SJSA1 (cell line): ENCODE data around the gene HCFC1. TPM values are rescaled to one million over a fixed set of nuclear protein-coding genes. Genes with fewer than 3 reads are reported as not detected.

Experiments used
- DNase-seq, 2 experiments: peaks; one replicate each; pipeline ENCODE4 v3.0.0-alpha.2; 2015 to 2020; ENCODE audit warnings: low spot score in 2 of 2, low read depth in 1 of 2
- H3K27ac ChIP-seq: fragments of 250-450 bp; sonication (Bioruptor Pico); 2 replicates; pipeline ENCODE4 v1.5.1; 2020; ENCODE audit warnings: mild to moderate bottlenecking, moderate library complexity
- H3K27me3 ChIP-seq: fragments of 250-450 bp; sonication (Bioruptor Pico); replicated peaks from 2 replicates; pipeline ENCODE4 v1.5.1; 2020; ENCODE audit warnings: mild to moderate bottlenecking, moderate library complexity
- H3K36me3 ChIP-seq: fragments of 250-450 bp; sonication (Bioruptor Pico); 2 replicates; pipeline ENCODE4 v1.5.1; 2020; ENCODE audit warnings: mild to moderate bottlenecking
- H3K4me1 ChIP-seq: fragments of 250-450 bp; sonication (Bioruptor Pico); replicated peaks from 2 replicates; pipeline ENCODE4 v1.6.1; 2021; ENCODE audit warnings: mild to moderate bottlenecking
- H3K4me3 ChIP-seq: fragments of 250-450 bp; sonication (Bioruptor Pico); 2 replicates; pipeline ENCODE4 v1.5.1; 2020; ENCODE audit warnings: mild to moderate bottlenecking
- H3K9me3 ChIP-seq: fragments of 250-450 bp; sonication (Bioruptor Pico); replicated peaks from 2 replicates; pipeline ENCODE4 v1.5.1; 2020; ENCODE audit warnings: mild to moderate bottlenecking
- total RNA-seq: library from RNA; depleted of rRNA; stranded (reverse); fragments of >200 nt; shearing (Covaris generic); gene quantifications from 2 replicates; pipeline ENCODE4 v1.2.3, GENCODE V29; 2014

HCFC1 gene
- total RNA-seq, 1 experiment from 2014 or later: 42.8 TPM

DNA sequence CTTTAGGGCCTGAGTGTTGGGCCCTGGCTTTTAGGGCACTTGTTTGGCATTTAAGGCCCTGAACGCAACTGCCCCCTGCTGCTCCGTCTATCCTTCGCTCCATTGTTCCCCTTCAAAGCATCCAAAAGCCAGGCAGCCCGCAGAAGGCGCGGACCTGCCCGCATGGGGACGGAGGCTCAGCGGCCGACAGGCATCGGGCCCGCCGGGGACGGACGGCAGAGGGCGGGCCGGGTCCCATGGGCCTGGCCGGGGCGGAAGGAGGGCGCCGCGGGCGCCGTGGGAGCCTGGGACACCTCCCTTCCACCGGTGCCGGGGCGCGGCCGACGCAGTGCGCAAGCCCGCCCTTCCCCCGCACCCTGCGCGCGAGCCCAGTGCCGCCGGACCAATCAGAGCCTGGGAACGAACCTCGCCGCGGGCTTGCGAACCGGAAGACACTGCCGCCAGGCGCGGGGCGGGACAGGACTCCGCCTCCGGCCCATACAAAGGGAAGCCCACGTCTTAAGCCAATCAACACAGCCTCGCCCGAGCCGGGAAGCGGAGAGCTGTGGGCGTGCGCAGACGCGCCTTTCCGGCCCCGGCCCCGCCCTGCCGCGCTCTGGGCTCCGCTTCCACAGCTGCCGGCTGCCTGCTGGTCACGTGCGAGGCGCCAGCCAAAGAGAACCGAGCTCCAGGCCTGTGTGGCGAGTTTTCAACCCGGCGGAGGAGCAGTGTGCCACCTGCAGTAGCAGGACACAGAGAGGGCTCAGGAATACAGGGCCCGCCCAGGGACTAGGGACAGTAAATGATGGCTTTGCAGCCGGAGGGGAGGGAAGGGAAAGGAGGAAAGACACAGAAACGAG is 43.5 kb downstream of the HCFC1 start:
- Histone ChIP-seq H3K27me3 (no peaks in the 10 kb centered on the region), H3K9me3 (no peaks in the 10 kb centered on the region), H3K4me3 (peak overlapping the region; percentile 58), H3K36me3 (peaks cover 31% of the 10 kb centered on the region), H3K4me1 (peaks cover 12% of the 10 kb centered on the region), H3K27ac (peak overlapping the region; percentile 93)
- peak; percentile 95 for DNase-seq

DNA sequence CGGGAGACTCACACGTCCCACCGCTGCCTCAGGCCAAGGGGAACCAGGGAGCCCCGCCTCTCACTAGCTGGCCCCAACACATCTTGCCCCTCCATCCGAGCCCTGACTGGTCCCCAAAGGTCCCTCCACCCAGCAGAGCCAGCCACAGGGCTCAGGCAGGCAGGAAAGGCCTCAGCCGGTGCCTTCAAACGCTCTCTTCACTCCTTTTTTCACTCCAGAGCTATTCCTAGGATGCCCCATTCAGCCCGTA is 44.0 kb downstream of the HCFC1 start:
- Histone ChIP-seq H3K4me1 (peaks cover 12% of the 10 kb centered on the region), H3K4me3 (peak overlapping the region; percentile 58), H3K36me3 (peaks cover 30% of the 10 kb centered on the region), H3K9me3 (no peaks in the 10 kb centered on the region), H3K27ac (peak overlapping the region; percentile 93), H3K27me3 (no peaks in the 10 kb centered on the region)
- no peak for DNase-seq

DNA sequence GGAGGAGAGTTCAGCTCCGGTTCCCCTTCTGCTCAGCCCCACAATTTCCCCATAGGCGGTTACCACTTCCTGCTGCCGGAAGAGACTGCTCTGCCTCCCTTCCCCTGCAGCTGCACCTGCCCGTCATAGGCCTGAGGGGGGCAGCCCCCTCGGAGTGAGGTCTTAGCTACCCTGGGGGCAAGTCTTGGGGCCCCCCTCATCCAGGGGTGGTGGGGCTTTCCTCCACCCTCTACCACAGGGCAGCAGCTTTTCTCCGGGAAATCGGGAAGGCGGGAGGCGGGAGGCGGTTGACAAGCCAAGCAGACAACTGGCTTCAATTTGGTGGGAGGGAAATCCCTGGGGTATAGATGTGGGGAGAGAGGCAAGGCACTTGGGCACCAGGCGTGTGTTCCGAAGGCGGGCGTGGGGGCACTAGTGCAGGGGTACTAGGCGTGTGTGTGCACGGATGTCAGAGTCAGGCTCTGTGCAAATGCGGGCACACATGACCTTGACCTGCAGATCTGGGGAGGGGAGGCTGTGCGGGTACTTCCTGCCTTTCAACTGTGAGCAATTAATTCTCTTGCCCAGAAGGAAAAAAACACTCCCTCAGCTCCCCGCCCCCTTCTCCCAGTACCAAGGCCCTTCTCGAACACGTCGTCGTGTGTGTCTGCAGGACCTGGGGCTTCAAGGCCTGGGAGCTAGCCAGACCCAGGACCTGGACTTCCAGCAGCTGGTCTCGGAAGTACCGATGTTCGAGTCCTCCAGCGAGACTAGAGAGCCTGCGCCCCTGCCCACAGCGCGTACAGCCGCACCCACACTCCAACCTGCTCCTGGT is 44.6 kb downstream of the HCFC1 start:
- Histone ChIP-seq H3K36me3 (peaks cover 25% of the 10 kb centered on the region), H3K27me3 (no peaks in the 10 kb centered on the region), H3K27ac (peak overlapping the region; percentile 93), H3K4me1 (peaks cover 12% of the 10 kb centered on the region), H3K4me3 (peak overlapping the region; percentile 58), H3K9me3 (no peaks in the 10 kb centered on the region)
- no peak for DNase-seq

GRCh38 chrX:153926552-153926857 is 45.1 kb downstream of the HCFC1 start:
- H3K36me3 ChIP-seq: peaks cover 20% of the 10 kb centered on the region
- no peaks in the 10 kb centered on the region for H3K9me3 ChIP-seq
- H3K4me1 ChIP-seq: peaks cover 12% of the 10 kb centered on the region
- no peak overlapping the region for H3K27ac ChIP-seq
- no peaks in the 10 kb centered on the region for H3K27me3 ChIP-seq
- no peak for DNase-seq
- no peak overlapping the region for H3K4me3 ChIP-seq

GRCh38 chrX:153925739-153926551 is 45.7 kb downstream of the HCFC1 start, which contains the start of gene ARHGAP4:
Gene ARHGAP4, minus strand, starts transcription at chrX:153926264. Its CDS starts 62 bp downstream, at chrX:153926202.
- no peak within 1 kb of the TSS for H3K4me3 ChIP-seq
- DNase-seq: no peak
- H3K9me3 ChIP-seq: no peaks in the 10 kb centered on the region
- H3K27ac ChIP-seq: no peak within 1 kb of the TSS
- peaks cover 12% of the 10 kb centered on the region for H3K4me1 ChIP-seq
- peaks cover 14% of the 10 kb centered on the region for H3K36me3 ChIP-seq
- H3K27me3 ChIP-seq: no peaks in the 10 kb centered on the region

DNA sequence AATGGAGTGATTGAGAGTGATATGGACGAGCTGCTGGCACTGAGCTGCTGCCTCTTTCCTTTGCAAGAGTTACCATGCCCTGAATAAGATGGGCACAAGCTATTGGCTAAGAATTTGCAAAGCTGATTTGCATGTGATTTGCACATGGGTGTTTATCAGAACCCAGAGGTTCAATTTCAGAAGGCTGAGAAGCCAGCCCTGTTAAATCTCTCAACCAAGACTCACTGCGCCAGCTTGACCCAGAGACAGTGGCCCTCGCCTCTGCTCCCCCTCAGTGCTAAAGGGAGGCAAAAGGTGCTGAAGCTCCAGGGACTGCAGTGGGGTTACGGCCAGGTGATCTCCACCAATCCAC is 46.3 kb downstream of the HCFC1 start:
- Histone ChIP-seq H3K27me3 (no peaks in the 10 kb centered on the region), H3K9me3 (no peaks in the 10 kb centered on the region), H3K36me3 (peaks cover 8% of the 10 kb centered on the region), H3K4me1 (peaks cover 12% of the 10 kb centered on the region), H3K27ac (no peak overlapping the region), H3K4me3 (no peak overlapping the region)
- DNase-seq: no peak

GRCh38 chrX:153924149-153924861 is 47.3 kb downstream of the HCFC1 start:
- no peaks in the 10 kb centered on the region for H3K27me3 ChIP-seq
- H3K27ac ChIP-seq: no peak overlapping the region
- DNase-seq: no peak
- peaks cover 12% of the 10 kb centered on the region for H3K4me1 ChIP-seq
- no peak overlapping the region for H3K4me3 ChIP-seq
- peaks cover 3% of the 10 kb centered on the region for H3K36me3 ChIP-seq
- no peaks in the 10 kb centered on the region for H3K9me3 ChIP-seq

DNA sequence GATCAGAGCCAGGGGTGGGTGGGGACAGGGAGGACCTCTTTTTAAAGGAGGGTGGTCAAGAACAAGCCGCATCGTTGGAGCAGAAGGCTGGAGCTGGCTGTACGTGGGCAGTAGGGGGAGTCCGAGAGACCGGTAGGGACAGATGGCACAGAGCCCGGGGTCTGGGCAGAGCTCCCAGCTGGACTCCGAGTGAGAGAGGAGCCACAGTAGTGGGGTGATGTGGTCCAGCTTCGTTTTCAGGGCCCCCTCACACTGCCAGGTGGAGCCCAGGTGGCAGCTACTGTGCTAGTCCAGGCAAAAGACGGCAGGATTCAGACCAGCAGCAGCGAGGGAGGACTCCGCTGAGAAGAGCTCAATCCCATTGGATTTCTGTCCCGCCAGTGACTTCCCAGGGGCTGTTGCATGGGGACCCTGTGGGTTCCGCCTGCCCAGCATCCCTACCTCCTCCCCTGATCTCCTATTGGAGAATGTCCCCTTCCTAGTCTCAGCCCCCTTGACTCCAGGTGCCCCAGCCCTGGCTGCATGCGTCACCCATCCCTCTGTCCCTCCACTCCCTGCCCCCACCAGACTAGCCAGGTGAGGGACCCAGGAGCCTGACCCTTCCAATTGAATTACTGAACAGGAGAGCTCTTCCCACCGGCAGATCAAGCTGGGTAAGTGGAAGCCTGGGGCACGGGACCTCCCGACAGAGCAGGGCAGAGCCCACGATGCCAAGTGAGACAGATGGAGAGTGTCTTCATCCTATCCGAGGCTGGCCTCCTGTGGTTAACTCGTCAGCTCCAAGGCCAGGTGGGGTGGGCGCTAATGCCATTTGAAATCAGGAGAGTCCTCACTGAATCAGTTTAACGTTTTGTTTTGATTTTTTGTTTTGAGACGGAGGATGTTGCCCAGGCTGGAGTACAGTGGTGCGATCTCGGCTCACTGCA is 48.4 kb downstream of the HCFC1 start:
- Histone ChIP-seq H3K27me3 (no peaks in the 10 kb centered on the region), H3K27ac (no peak overlapping the region), H3K4me3 (no peak overlapping the region), H3K36me3 (no peaks in the 10 kb centered on the region), H3K4me1 (peaks cover 12% of the 10 kb centered on the region), H3K9me3 (no peaks in the 10 kb centered on the region)
- DNase-seq: peak; percentile 11 to 62

- H3K9me3 ChIP-seq: no peaks in the 10 kb centered on the region
- peaks cover under 1% of the 10 kb centered on the region for H3K4me1 ChIP-seq
- no peak overlapping the region for H3K27ac ChIP-seq
- H3K36me3 ChIP-seq: no peaks in the 10 kb centered on the region
- no peaks in the 10 kb centered on the region for H3K27me3 ChIP-seq
- no peak overlapping the region for H3K4me3 ChIP-seq
- no peak for DNase-seq
These were observed 49.8 kb downstream of the HCFC1 start for GRCh38 chrX:153921511-153922446.

DNA sequence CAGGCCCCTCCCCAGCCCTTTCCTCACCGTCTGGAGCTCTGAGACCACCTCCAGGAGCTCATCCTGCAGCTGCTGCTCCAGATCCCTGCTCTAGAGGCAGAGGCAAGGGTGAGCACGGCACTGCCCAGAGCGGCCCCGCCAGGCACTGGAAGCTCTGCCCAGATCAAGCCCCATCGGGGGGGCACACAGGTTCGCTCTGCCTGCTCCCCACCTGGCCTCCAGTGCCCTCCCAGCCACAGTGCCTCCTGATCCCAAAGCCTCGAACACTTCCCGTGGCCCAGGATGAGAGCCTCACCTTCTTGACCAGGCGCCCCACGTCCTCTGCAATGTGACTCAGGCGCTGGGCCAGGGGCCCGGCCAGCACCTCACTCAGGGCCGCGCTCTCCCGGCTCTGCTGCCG is 50.5 kb downstream of the HCFC1 start:
- DNase-seq: no peak
- no peak overlapping the region for H3K27ac ChIP-seq
- H3K36me3 ChIP-seq: no peaks in the 10 kb centered on the region
- H3K27me3 ChIP-seq: no peaks in the 10 kb centered on the region
- no peaks in the 10 kb centered on the region for H3K9me3 ChIP-seq
- no peak overlapping the region for H3K4me3 ChIP-seq
- no peaks in the 10 kb centered on the region for H3K4me1 ChIP-seq

GRCh38 chrX:153920546-153920945 is 51.1 kb downstream of the HCFC1 start:
- no peaks in the 10 kb centered on the region for H3K36me3 ChIP-seq
- no peaks in the 10 kb centered on the region for H3K27me3 ChIP-seq
- H3K27ac ChIP-seq: no peak overlapping the region
- no peaks in the 10 kb centered on the region for H3K9me3 ChIP-seq
- no peaks in the 10 kb centered on the region for H3K4me1 ChIP-seq
- no peak for DNase-seq
- H3K4me3 ChIP-seq: no peak overlapping the region

- no peak overlapping the region for H3K27ac ChIP-seq
These were observed 52.3 kb downstream of the HCFC1 start for GRCh38 chrX:153919281-153919680.

More at GRCh38 chrX:153919281-153919680, 52.3 kb downstream of the HCFC1 start:
- DNase-seq: no peak
- Histone ChIP-seq H3K4me3 (no peak overlapping the region), H3K9me3 (no peaks in the 10 kb centered on the region), H3K4me1 (no peaks in the 10 kb centered on the region), H3K36me3 (no peaks in the 10 kb centered on the region), H3K27me3 (no peaks in the 10 kb centered on the region)
